GM12878 (cell line): ENCODE data around the gene SELENOO. TPM values are rescaled to one million over a fixed set of nuclear protein-coding genes. Genes with fewer than 3 reads are reported as not detected.

ENCODE experiments used
- ATAC-seq: fragments of 200-7000 bp; cut with Tn5 transposase; 3 replicates; pipeline ENCODE4 v1.9.1; 2020; ENCODE audit warnings: mild to moderate bottlenecking, moderate library complexity
- BruUV-seq: library from RNA; stranded (reverse); fragments of 400-500 nt; replicated peaks from 2 replicates; lab custom pipeline; 2021; lab: Mats Ljungman, UMichigan
- CTCF ChIA-PET: fragments of 300-600 bp; sonication (Branson Sonifier 250); formaldehyde crosslinking; extraction: SDS; loops from one replicate; lab custom pipeline; 2021; ENCODE audit warnings: inconsistent platforms; lab: Yijun Ruan, JAX
- POLR2A ChIA-PET: fragments of 350-600 bp; formaldehyde crosslinking; extraction: SDS; loops from one replicate; lab custom pipeline; 2021; ENCODE audit warnings: inconsistent platforms; lab: Charles Lee
- RAD21 ChIA-PET: fragments of 300-600 bp; sonication (Branson Sonifier 250); formaldehyde crosslinking; loops from one replicate; lab custom pipeline; 2023; ENCODE audit warnings: antibody characterized with exemption; ENCODE audit not compliant: unreplicated experiment; lab: Charles Lee
- SMC1A ChIA-PET: fragments of 300-600 bp; sonication (Branson Sonifier 250); formaldehyde crosslinking; loops from one replicate; lab custom pipeline; 2023; ENCODE audit not compliant: unreplicated experiment, uncharacterized antibody; lab: Charles Lee
- DNase-seq: peaks from one replicate; pipeline ENCODE4 v3.0.0-alpha.2; 2011; ENCODE audit warnings: low read depth, low spot score
- FAIRE-seq: peaks from 3 replicates; lab custom pipeline; 2011; peaks lifted over from hg19 to GRCh38; lab: Jason Lieb, UNC
- H2AFZ ChIP-seq: 2 replicates; pipeline ENCODE4 v1.6.0; 2011; ENCODE audit warnings: low read depth, low read length, control low read depth; ENCODE audit not compliant: control insufficient read depth
- H3K27ac ChIP-seq: 2 replicates; pipeline ENCODE4 v1.5.1; 2011; ENCODE audit warnings: control low read depth; ENCODE audit not compliant: control insufficient read depth, insufficient read depth
- H3K27me3 ChIP-seq, 2 experiments: replicated peaks in 1 of 2; 2 replicates each; pipeline versions ENCODE4 v1.6.0 to v1.6.1; 2011; ENCODE audit warnings: low read length in 1 of 2; ENCODE audit not compliant: control insufficient read depth in 2 of 2, insufficient read depth in 2 of 2
- H3K36me3 ChIP-seq, 2 experiments: 2 replicates each; pipeline ENCODE4 v1.5.1; 2011; ENCODE audit warnings: low read length in 1 of 2; ENCODE audit not compliant: control insufficient read depth in 2 of 2, insufficient read depth in 2 of 2
- H3K4me1 ChIP-seq: 2 replicates; pipeline ENCODE4 v1.6.1; 2011; ENCODE audit warnings: mild to moderate bottlenecking, low read length, moderate library complexity, mixed read lengths; ENCODE audit not compliant: control insufficient read depth, insufficient read depth
- H3K4me2 ChIP-seq: 2 replicates; pipeline ENCODE4 v1.6.0; 2011; ENCODE audit warnings: control low read depth; ENCODE audit not compliant: control insufficient read depth, insufficient read depth
- H3K4me3 ChIP-seq: fragments of 200-600 bp; sonication (generic); 2 replicates; pipeline ENCODE4 v1.5.1; 2016
- H3K79me2 ChIP-seq: 2 replicates; pipeline ENCODE4 v1.6.0; 2011; ENCODE audit warnings: low read length; ENCODE audit not compliant: control insufficient read depth, insufficient read depth
- H3K9ac ChIP-seq: 2 replicates; pipeline ENCODE4 v1.8.0; 2011; ENCODE audit warnings: low read length, control low read depth, mixed read lengths; ENCODE audit not compliant: control insufficient read depth, insufficient read depth
- H3K9me3 ChIP-seq: replicated peaks from 3 replicates; pipeline ENCODE4 v1.5.1; 2011; ENCODE audit warnings: mild to moderate bottlenecking, low read length; ENCODE audit not compliant: control insufficient read depth, insufficient read depth
- H4K20me1 ChIP-seq: 2 replicates; pipeline ENCODE4 v1.6.0; 2011; ENCODE audit not compliant: control insufficient read depth, insufficient read depth
- EGR1 ChIP-seq, 2 experiments: IDR thresholded peaks; 1 replicate in 1 of 2; 2 replicates in 1 of 2; pipeline ENCODE4 v1.6.1; 2011 to 2012; ENCODE audit warnings: low read depth in 2 of 2, low read length in 2 of 2, borderline replicate concordance in 1 of 2, mild to moderate bottlenecking in 1 of 2, moderate library complexity in 1 of 2
- TBL1XR1 ChIP-seq: IDR thresholded peaks from 2 replicates; pipeline ENCODE4 v1.6.1; 2012; ENCODE audit warnings: low read depth, low read length, improper control_type of control experiment
- WGBS: methylation state at CpG from one replicate; pipeline ENCODE4 v1.1.6; 2016; ENCODE audit warnings: low lambda C conversion rate; ENCODE audit not compliant: insufficient replicate concordance, insufficient coverage; ENCODE audit errors: missing lambda C conversion rate; 5-methylcytosine and 5-hydroxymethylcytosine counted together
- in situ Hi-C: fragments of 300-500 bp; cut with MboI; formaldehyde crosslinking; loops from 9 replicates; pipeline ENCODE4 v1.14.3; 2018; ENCODE audit warnings: mixed read lengths
- intact Hi-C: fragments of 100-400 bp; cut with micrococcal nuclease; formaldehyde crosslinking; loops from one replicate; pipeline ENCODE4 v1.14.2; 2022; ENCODE audit not compliant: unreplicated experiment
- polyA plus RNA-seq, 11 experiments: library from polyadenylated mRNA; depleted of rRNA in 4 of 11; unstranded in 6 of 11; stranded (reverse) in 5 of 11; fragments of >200 nt; fragmentation: Nextera tagmentation in 4 of 11; fragmentation: Illumina TruSeq in 1 of 11; extraction: Ambion mirVana in 4 of 11; extraction: Trizol in 1 of 11; gene quantifications; 1 replicate in 1 of 11; 2 replicates in 10 of 11; pipeline versions ENCODE4 v1.2.1 to v1.2.3, GENCODE V29; 2011 to 2016; ENCODE audit warnings: inconsistent platforms in 2 of 11, missing spikeins in 2 of 11, low read depth in 1 of 11
- total RNA-seq, 4 experiments: library from RNA; depleted of rRNA in 3 of 4; stranded (reverse); fragments of >200 nt in 3 of 4; fragmentation: Illumina TruSeq in 1 of 4; extraction: Trizol in 1 of 4; gene quantifications; 2 replicates each; pipeline versions ENCODE4 v1.2.1 to v1.2.3, GENCODE V29; 2013 to 2021
- TF ChIP-seq, protein P1 (sequence below): IDR thresholded peaks from 2 replicates; pipeline ENCODE4 v1.6.1; 2011; ENCODE audit warnings: borderline replicate concordance, low read depth, mild to moderate bottlenecking, moderate library complexity, mixed read lengths, low read length; ENCODE audit not compliant: insufficient read depth; ENCODE audit errors: extremely low read length

SELENOO gene
- total and polyA plus RNA-seq, 10 of the 15 experiments (the other 5 are each of a cell fraction or from before 2014, with no cell fraction given): 0.42 to 23.3 (median 3.3) TPM

DNA sequence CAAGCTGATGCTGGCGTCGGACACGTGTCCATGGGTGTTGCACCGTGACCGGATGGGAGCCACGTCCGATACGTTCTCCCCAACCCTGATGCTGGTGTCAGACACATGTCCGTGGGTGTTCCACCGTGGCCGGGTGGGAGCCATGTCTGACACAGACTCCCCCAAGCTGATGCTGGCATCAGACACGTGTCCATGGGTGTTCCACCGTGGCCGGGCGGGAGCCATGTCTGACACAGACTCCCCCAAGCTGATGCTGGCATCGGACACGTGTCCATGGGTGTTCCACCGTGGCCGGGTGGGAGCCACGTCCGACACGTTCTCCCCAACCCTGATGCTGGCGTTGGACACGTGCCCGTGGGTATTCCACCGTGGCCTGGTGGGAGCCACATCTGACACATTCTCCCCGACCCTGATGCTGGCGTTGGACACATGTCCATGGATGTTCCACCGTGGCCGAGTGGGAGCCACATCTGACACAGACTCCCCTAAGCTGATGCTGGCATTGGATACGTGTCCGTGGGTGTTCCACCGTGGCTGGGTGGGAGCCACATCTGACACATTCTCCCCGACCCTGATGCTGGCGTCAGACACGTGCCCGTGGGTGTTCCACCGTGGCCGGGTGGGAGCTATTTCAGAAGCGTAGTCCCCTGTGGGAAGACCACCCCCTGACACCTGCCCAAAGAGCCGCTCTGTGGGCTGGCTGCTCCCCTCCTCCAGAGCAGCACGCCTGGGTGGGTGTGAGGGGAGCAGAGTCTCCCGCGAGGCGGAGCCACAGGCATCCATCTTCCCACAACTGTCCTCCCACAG lies 20.0 kb downstream of the SELENOO start:
- H3K4me2 ChIP-seq: no peak overlapping the region
- FAIRE-seq (no peak), DNase-seq (no peak), ATAC-seq (no peak)
- no peaks in the 10 kb centered on the region for H3K4me1 ChIP-seq
- H3K9me3 ChIP-seq: no peaks in the 10 kb centered on the region
- H3K27ac ChIP-seq: no peak overlapping the region
- H4K20me1 ChIP-seq: no peaks in the 10 kb centered on the region
- CTCF ChIA-PET: no interaction called here
- no peak overlapping the region for H3K9ac ChIP-seq
- in situ Hi-C loops: no loop called here
- BruUV-seq: TSS peak; percentile 54
- no peaks in the 10 kb centered on the region for H3K27me3 ChIP-seq
- H3K79me2 ChIP-seq: no peaks in the 10 kb centered on the region
- peaks cover 16 to 65% of the 10 kb centered on the region in 2 experiments; a peak in 3 of 4 replicates for H3K36me3 ChIP-seq
- WGBS: 99% methylated on average over 38 of the region's 45 CpGs
- SMC1A ChIA-PET: no interaction called here
- no peak overlapping the region for H2AFZ ChIP-seq
- intact Hi-C loops: no loop called here
- RAD21 ChIA-PET: interaction anchor here (0.6 to 0.8 kb wide), 2 partner anchors 12 to 120 kb away, joined by 3 read pairs; no protein-coding TSS in a partner anchor
- no peak overlapping the region for H3K4me3 ChIP-seq
- TF ChIP-seq EGR1 (IDR thresholded peaks at IDR 0.05; ENCODE audit: borderline replicate concordance in 1 of 2, low read depth in 2 of 2, low read length in 2 of 2): no peak
- TF ChIP-seq, protein P1, sequence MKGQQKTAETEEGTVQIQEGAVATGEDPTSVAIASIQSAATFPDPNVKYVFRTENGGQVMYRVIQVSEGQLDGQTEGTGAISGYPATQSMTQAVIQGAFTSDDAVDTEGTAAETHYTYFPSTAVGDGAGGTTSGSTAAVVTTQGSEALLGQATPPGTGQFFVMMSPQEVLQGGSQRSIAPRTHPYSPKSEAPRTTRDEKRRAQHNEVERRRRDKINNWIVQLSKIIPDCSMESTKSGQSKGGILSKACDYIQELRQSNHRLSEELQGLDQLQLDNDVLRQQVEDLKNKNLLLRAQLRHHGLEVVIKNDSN: no peak
- TF ChIP-seq TBL1XR1: no peak
- TF ChIP-seq, all 136 proteins: peak for 0
- POLR2A ChIA-PET: interaction anchor here (0.7 kb wide), 1 partner anchor 488 kb away, joined by 4 read pairs; no protein-coding TSS in a partner anchor
